PFSK-1 (cell line): Measurements from ENCODE around the gene SKI.

Experiments
- POLR2AphosphoS5 ChIP-seq: IDR thresholded peaks from 2 replicates; pipeline ENCODE4 v1.6.1; 2012; ENCODE audit warnings: low read depth, mild to moderate bottlenecking, control low read depth, low read length, moderate library complexity
- TF ChIP-seq, protein P1 (sequence below), 2 experiments: IDR thresholded peaks; 2 replicates each; pipeline versions ENCODE4 v1.6.1 to v1.8.0; 2011 to 2012; ENCODE audit warnings: low read depth in 2 of 2, low read length in 2 of 2, control low read depth in 1 of 2, inconsistent platforms in 1 of 2, mild to moderate bottlenecking in 1 of 2, moderate library complexity in 1 of 2; ENCODE audit not compliant: insufficient read depth in 1 of 2

DNA sequence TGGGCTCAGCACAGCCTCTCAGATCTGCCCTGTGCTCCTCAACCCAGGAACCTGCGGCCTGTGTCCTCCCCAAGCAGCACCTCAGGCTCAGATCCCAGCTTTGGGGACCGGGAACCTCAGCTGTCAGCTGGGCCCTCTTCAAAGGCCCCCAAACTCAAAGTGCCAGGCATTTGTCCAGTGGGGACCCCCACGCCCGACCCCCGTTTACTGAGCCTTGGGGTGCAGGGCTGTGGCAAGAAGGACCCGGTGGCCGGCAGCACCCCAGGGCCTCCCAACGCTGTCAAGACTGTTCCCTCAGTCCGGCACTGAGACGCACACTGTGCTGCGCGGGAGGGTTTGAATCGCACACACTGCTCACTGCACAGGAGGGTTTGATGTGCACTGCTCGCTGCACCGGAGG lies 128.3 kb downstream of the SKI start:
- no peak for TF ChIP-seq POLR2AphosphoS5
- TF ChIP-seq, protein P1, sequence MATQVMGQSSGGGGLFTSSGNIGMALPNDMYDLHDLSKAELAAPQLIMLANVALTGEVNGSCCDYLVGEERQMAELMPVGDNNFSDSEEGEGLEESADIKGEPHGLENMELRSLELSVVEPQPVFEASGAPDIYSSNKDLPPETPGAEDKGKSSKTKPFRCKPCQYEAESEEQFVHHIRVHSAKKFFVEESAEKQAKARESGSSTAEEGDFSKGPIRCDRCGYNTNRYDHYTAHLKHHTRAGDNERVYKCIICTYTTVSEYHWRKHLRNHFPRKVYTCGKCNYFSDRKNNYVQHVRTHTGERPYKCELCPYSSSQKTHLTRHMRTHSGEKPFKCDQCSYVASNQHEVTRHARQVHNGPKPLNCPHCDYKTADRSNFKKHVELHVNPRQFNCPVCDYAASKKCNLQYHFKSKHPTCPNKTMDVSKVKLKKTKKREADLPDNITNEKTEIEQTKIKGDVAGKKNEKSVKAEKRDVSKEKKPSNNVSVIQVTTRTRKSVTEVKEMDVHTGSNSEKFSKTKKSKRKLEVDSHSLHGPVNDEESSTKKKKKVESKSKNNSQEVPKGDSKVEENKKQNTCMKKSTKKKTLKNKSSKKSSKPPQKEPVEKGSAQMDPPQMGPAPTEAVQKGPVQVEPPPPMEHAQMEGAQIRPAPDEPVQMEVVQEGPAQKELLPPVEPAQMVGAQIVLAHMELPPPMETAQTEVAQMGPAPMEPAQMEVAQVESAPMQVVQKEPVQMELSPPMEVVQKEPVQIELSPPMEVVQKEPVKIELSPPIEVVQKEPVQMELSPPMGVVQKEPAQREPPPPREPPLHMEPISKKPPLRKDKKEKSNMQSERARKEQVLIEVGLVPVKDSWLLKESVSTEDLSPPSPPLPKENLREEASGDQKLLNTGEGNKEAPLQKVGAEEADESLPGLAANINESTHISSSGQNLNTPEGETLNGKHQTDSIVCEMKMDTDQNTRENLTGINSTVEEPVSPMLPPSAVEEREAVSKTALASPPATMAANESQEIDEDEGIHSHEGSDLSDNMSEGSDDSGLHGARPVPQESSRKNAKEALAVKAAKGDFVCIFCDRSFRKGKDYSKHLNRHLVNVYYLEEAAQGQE (IDR thresholded peaks at IDR 0.05; ENCODE audit: insufficient read depth in 1 of 2, low read depth in 2 of 2, low read length in 2 of 2) = no peak
